Ovary (tissue), 9 donors: Measurements from ENCODE around the gene PARD3B. TPM values are rescaled to one million over a fixed set of nuclear protein-coding genes. Genes with fewer than 3 reads are reported as not detected.

Source experiments
- DNase-seq, 5 donors: peaks; one replicate each; pipeline ENCODE4 v3.0.0-alpha.2; 2019 to 2020
- H3K27ac ChIP-seq, 2 donors: fragments of 200-600 bp; one replicate each; pipeline versions ENCODE4 v1.5.1 to v1.8.0; 2019 to 2022
- H3K27me3 ChIP-seq: fragments of 200-600 bp; one replicate; pipeline ENCODE4 v1.8.0; 2022
- H3K36me3 ChIP-seq: fragments of 200-600 bp; sonication (generic); one replicate; pipeline ENCODE4 v1.5.1; 2019
- H3K4me1 ChIP-seq: one replicate; pipeline ENCODE4 v1.8.1; 2013; ENCODE audit warnings: mild to moderate bottlenecking, moderate library complexity; ENCODE audit not compliant: insufficient read depth
- H3K4me3 ChIP-seq: fragments of 200-600 bp; sonication (generic); one replicate; pipeline ENCODE4 v1.5.1; 2017
- H3K9me3 ChIP-seq, 2 donors: fragments of 200-600 bp in 1 of 2; sonication (generic) in 1 of 2; one replicate each; pipeline versions ENCODE4 v1.5.1 to v1.8.1; 2013 to 2019; ENCODE audit warnings: mild to moderate bottlenecking in 1 of 2, moderate library complexity in 1 of 2
- CTCF ChIP-seq, 3 donors: fragments of 450-650 bp in 2 of 3; fragments of 200-600 bp in 1 of 3; IDR thresholded peaks; one replicate each; pipeline versions ENCODE4 v1.5.1 to v1.8.0; 2016 to 2022; ENCODE audit warnings: antibody characterized with exemption in 3 of 3, mild to moderate bottlenecking in 1 of 3
- EP300 ChIP-seq: sonication (generic); formaldehyde crosslinking; IDR thresholded peaks from one replicate; pipeline ENCODE4 v1.6.1; 2017; ENCODE audit warnings: antibody characterized with exemption
- POLR2A ChIP-seq: fragments of 450-650 bp; IDR thresholded peaks from one replicate; pipeline ENCODE4 v1.6.1; 2017; ENCODE audit warnings: antibody characterized with exemption, mild to moderate bottlenecking, moderate library complexity
- WGBS, 3 donors: extraction: QIAGEN DNeasy Blood & Tissue Kit in 1 of 3; methylation state at CpG; one replicate each; pipeline versions ENCODE4 v1.1.5 to v1.1.7; 2013 to 2017; 5-methylcytosine and 5-hydroxymethylcytosine counted together
- intact Hi-C, 4 donors: fragments of 100-400 bp; cut with DNase I; formaldehyde crosslinking; loops; one replicate each; pipeline versions ENCODE4 v1.11.0 to v1.15.1; 2022 to 2023
- polyA plus RNA-seq, 2 donors: library from polyadenylated mRNA; stranded (reverse); fragments of 200-250 nt in 1 of 2; fragments of 350-450 nt in 1 of 2; fragmentation: Illumina TruSeq in 1 of 2; extraction: RNeasy Lipid Tissue Mini Kit (QIAGEN cat#74804) in 1 of 2; gene quantifications; one replicate each; pipeline ENCODE4 v1.2.3, GENCODE V29; 2013 to 2014
- total RNA-seq, 7 donors: library from RNA; depleted of rRNA in 2 of 7; stranded (reverse); fragments of >200 nt in 2 of 7; fragmentation: NEBNext Ultra II Directional in 3 of 7; extraction: Animal tissue kit (Norgen Biotek cat#: 25700) in 3 of 7; gene quantifications; one replicate each; pipeline versions ENCODE4 v1.1.0 to v1.2.4, GENCODE V29; 2016 to 2023
- donor health status: DM: no; HTN: no; CAD: no; lungs with moderate emphysema.
- donor health status: DM: no; HTN: no; CAD: no.
- donor health status: Bipolar disorder and iron deficiency.
- donor health status: DM: yes; HTN: yes; CAD: no.
- donor health status: DM: no; HTN: no; CAD: no.
- donor health status: DM: yes; HTN: yes; CAD: no.

The PARD3B gene
- total and polyA plus RNA-seq, 9 donors: 8.2 to 46.6 (median 28.7) TPM

DNA sequence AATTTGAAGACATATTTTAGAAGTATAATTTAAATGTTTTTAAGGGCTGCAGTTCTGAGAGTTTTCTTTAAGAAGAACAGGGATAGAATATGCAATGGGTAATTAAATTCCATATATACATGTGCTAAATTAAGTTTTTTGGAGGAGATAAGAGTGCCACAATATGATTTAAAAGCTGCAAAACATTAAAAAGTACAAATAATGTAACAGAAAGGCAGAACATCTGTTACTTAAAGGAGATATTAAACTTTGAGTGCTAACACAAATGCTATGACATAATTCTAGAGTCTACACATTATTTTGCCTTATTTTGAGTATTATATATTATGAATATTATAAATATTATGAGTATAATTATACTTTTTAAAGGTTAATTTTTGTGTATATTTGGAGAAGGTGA is 102.4 kb downstream of the PARD3B start:
- H3K27ac ChIP-seq: no peak overlapping the region
- no peak for TF ChIP-seq POLR2A
- no peak for TF ChIP-seq EP300
- no peak for TF ChIP-seq CTCF (IDR thresholded peaks at IDR 0.05)
- H3K4me3 ChIP-seq: no peak overlapping the region
- DNase-seq: no peak
- H3K9me3 ChIP-seq: peaks cover 0 to 4% of the 10 kb centered on the region in 2 donors
- H3K4me1 ChIP-seq: no peaks in the 10 kb centered on the region
- H3K36me3 ChIP-seq: no peaks in the 10 kb centered on the region
- H3K27me3 ChIP-seq: no peaks in the 10 kb centered on the region
- intact Hi-C loops: no loop called here

DNA sequence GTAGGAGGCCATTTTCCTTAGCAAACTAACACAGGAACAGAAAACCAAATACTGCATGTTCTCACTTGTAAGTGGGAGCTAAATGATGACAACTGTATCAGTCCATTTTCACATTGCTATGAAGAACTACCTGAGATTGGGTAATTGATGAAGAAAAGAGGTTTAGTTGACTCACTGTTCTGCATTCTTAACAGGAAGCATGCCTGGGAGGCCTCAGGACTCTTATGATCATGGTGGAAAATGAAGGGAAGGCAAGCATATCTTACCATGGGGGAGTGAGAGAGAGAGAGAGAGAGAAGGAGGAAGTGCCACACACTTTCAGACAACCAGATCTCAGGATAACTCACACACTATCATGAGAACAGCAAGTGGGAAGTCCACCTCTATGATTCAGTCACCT is 105.3 kb downstream of the PARD3B start:
- Histone ChIP-seq H3K9me3 (peaks cover 0 to 4% of the 10 kb centered on the region in 2 donors), H3K27ac (no peak overlapping the region), H3K27me3 (no peaks in the 10 kb centered on the region), H3K36me3 (no peaks in the 10 kb centered on the region), H3K4me1 (peaks cover 2% of the 10 kb centered on the region), H3K4me3 (no peak overlapping the region)
- DNase-seq: no peak
- intact Hi-C loops: loop anchor here in 1 of 4 donors (1.0 kb wide), 1 partner anchor 24 kb away; no protein-coding TSS in a partner anchor
- TF ChIP-seq POLR2A (no peak), CTCF (IDR thresholded peaks at IDR 0.05) (no peak), EP300 (no peak)

DNA sequence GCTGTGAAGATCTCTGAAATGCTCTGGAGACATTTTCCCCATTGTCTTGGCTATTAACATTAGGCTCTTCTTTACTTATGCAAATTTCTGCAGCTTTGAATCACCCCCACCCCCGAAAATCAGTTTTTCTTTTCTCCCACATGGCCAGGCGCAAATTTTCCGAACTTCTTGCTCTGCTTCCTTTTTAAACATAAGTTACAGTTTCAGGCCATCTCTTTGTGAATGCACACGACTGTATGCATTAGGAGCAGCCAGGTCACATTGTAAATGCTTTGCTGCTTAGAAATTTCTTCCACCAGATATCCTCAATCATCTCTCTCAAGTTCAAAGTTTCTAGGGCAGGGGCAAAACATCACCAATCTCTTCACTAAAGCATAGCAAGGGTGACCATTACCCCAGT is 106.8 kb downstream of the PARD3B start:
- no peak for TF ChIP-seq CTCF (IDR thresholded peaks at IDR 0.05)
- TF ChIP-seq EP300: no peak
- no peak for TF ChIP-seq POLR2A
- 98 to 99% (median 98%) methylated on average over 4 of the region's 4 CpGs for WGBS, 3 donors
- Histone ChIP-seq H3K9me3 (peaks cover 0 to 4% of the 10 kb centered on the region in 2 donors), H3K4me1 (peaks cover 2% of the 10 kb centered on the region), H3K36me3 (no peaks in the 10 kb centered on the region), H3K27ac (no peak overlapping the region), H3K4me3 (no peak overlapping the region), H3K27me3 (no peaks in the 10 kb centered on the region)
- intact Hi-C loops: no loop called here
- DNase-seq: no peak

GRCh38 chr2:204654669-204655068 is 109.4 kb downstream of the PARD3B start:
- H3K9me3 ChIP-seq: peaks cover 0 to 4% of the 10 kb centered on the region in 2 donors
- no peak overlapping the region for H3K4me3 ChIP-seq
- H3K27ac ChIP-seq: no peak overlapping the region
- H3K4me1 ChIP-seq: peaks cover 2% of the 10 kb centered on the region
- no peaks in the 10 kb centered on the region for H3K36me3 ChIP-seq
- TF ChIP-seq POLR2A: no peak
- no peak for TF ChIP-seq EP300
- TF ChIP-seq CTCF (IDR thresholded peaks at IDR 0.05): no peak
- H3K27me3 ChIP-seq: no peaks in the 10 kb centered on the region
- no peak for DNase-seq
- 33 to 63% (median 49%) methylated on average over 1 of the region's 1 CpG for WGBS, 3 donors
- intact Hi-C loops: no loop called here

DNA sequence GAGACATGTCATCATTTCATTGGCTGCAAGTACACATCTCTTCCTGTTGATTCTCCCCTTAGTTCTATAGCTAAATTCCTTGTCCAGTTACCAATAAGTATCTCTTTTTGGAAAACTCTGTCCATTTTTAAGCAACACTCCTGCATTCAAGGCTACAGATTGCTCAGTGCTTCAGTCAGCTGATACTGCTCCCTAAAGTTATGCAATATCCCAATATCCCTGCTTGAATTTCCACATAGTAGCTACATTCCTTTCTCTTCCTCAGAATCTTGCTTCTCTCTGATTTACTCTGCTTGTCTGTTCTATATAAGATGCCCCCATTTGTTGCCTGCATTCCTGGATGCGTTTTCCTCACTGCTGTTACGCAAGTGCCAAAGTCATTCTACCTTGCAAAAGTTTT is 109.8 kb downstream of the PARD3B start:
- TF ChIP-seq POLR2A (no peak), CTCF (IDR thresholded peaks at IDR 0.05) (no peak), EP300 (no peak)
- Histone ChIP-seq H3K27me3 (no peaks in the 10 kb centered on the region), H3K4me1 (peaks cover 2% of the 10 kb centered on the region), H3K27ac (no peak overlapping the region), H3K9me3 (peaks cover 0 to 4% of the 10 kb centered on the region in 2 donors), H3K36me3 (no peaks in the 10 kb centered on the region), H3K4me3 (no peak overlapping the region)
- intact Hi-C loops: no loop called here
- no peak for DNase-seq
- 64 to 90% (median 82%) methylated on average over 2 of the region's 2 CpGs for WGBS, 3 donors
